Heart right ventricle (tissue), 16 donors: Measurements from ENCODE around the gene ELSPBP1. TPM values are rescaled to one million over a fixed set of nuclear protein-coding genes. Genes with fewer than 3 reads are reported as not detected.

ENCODE experiments used
- ATAC-seq, 8 donors: fragments of 200-7000 bp; cut with Tn5 transposase; one replicate each; pipeline ENCODE4 v1.9.1; 2020; ENCODE audit warnings: mild to moderate bottlenecking in 8 of 8, moderate library complexity in 8 of 8, moderate number of reproducible peaks in 1 of 8
- DNase-seq, 2 donors: peaks; one replicate each; pipeline ENCODE4 v3.0.0-alpha.2; 2020
- H3K27ac ChIP-seq, 10 donors: fragments of 200-600 bp; sonication (generic) in 2 of 10; one replicate each; pipeline versions ENCODE4 v1.5.0 to v1.8.0; 2020 to 2022; ENCODE audit warnings: mild to moderate bottlenecking in 3 of 10
- H3K27me3 ChIP-seq, 7 donors: fragments of 200-600 bp; one replicate each; pipeline ENCODE4 v1.8.0; 2021 to 2022; ENCODE audit warnings: mild to moderate bottlenecking in 2 of 7
- H3K36me3 ChIP-seq, 9 donors: fragments of 200-600 bp; sonication (generic) in 1 of 9; one replicate each; pipeline versions ENCODE4 v1.5.0 to v1.8.0; 2020 to 2022; ENCODE audit warnings: mild to moderate bottlenecking in 2 of 9
- H3K4me1 ChIP-seq, 9 donors: fragments of 200-600 bp; sonication (generic) in 1 of 9; one replicate each; pipeline versions ENCODE4 v1.5.0 to v1.8.0; 2020 to 2022; ENCODE audit warnings: mild to moderate bottlenecking in 4 of 9
- H3K4me3 ChIP-seq, 10 donors: fragments of 200-600 bp; sonication (generic) in 2 of 10; one replicate each; pipeline versions ENCODE4 v1.5.0 to v1.8.0; 2020 to 2022; ENCODE audit warnings: mild to moderate bottlenecking in 7 of 10, moderate library complexity in 2 of 10
- H3K9me3 ChIP-seq, 11 donors: fragments of 200-600 bp in 10 of 11; sonication (generic) in 2 of 11; one replicate each; pipeline versions ENCODE4 v1.5.0 to v1.8.0; 2013 to 2022; ENCODE audit warnings: mild to moderate bottlenecking in 2 of 11, control low read depth in 1 of 11, moderate library complexity in 1 of 11
- CTCF ChIP-seq, 9 donors: fragments of 200-600 bp; sonication (generic) in 2 of 9; IDR thresholded peaks; one replicate each; pipeline versions ENCODE4 v1.5.0 to v1.8.0; 2021 to 2022; ENCODE audit warnings: antibody characterized with exemption in 9 of 9, mild to moderate bottlenecking in 5 of 9, moderate library complexity in 1 of 9
- whole genome bisulfite sequencing, 2 donors: extraction: QIAGEN DNeasy Blood & Tissue Kit; methylation state at CpG; one replicate each; pipeline ENCODE4 v1.1.7; 2013; ENCODE audit warnings: inconsistent platforms in 1 of 2; 5-methylcytosine and 5-hydroxymethylcytosine counted together
- intact Hi-C, 10 donors: fragments of 100-400 bp; cut with DNase I; formaldehyde crosslinking; loops; one replicate each; pipeline versions ENCODE4 v1.11.1 to v1.14.2; 2022
- polyA plus RNA-seq, 2 donors: library from polyadenylated mRNA; stranded (reverse); fragments of 200-250 nt; gene quantifications; one replicate each; pipeline ENCODE4 v1.2.3, GENCODE V29; 2013
- total RNA-seq, 10 donors: library from RNA; stranded (reverse); fragmentation: NEBNext Ultra II Directional in 3 of 10; extraction: Animal tissue kit (Norgen Biotek cat#: 25700) in 3 of 10; gene quantifications; one replicate each; pipeline versions ENCODE4 v1.2.1 to v1.2.4, GENCODE V29; 2021 to 2023
- donor health status: Arrhythmogenic right ventricular cardiomyopathy.
- donor health status: ischemic (EF 13 %, LVEDD 7.1; RV severe dilation, severe dysfunction).
- donor health status: healthy with polysubstance abuse.
- donor health status: DM: no; HTN: yes; CAD: no.
- donor health status: DM: no; HTN: no; CAD: no.
- donor health status: ischemic (EF 25% LVEDD 6.9; RV normal size, moderate dysfunction).
- donor health status: ischemic (EF 25% LVEDD 5.7; RV mildly dilated, moderate dysfunction).
- donor health status: healthy.
- donor health status: DM: yes; HTN: yes; CAD: no.
- donor health status: Ischemic cardiomyopathy.
- donor health status: ischemic (EF 35%, LVEDD 5.7; RV mildly dilated, moderate dysfunction).
- donor health status: nonischemic (EF 11% LVEDD 7.7; RV severe dilation, severe dysfunction).
- donor health status: DM: yes; HTN: yes; CAD: no.
- donor health status: PGD.
- donor health status: ischemic (EF 29% LVEDD 5.4; RV normal size, mild dysfunction).
- donor health status: nonischemic (EF 23%, LVEDD 6.1; RV moderate dilation, normal function).

ELSPBP1 gene
- total and polyA plus RNA-seq, 12 donors = not detected

- Histone ChIP-seq H3K36me3 (peaks cover 0 to 88% (median 19%) of the 10 kb centered on the region in 9 donors), H3K27me3 (no peaks in the 10 kb centered on the region), H3K4me3 (no peak overlapping the region), H3K27ac (no peak overlapping the region), H3K4me1 (no peaks in the 10 kb centered on the region), H3K9me3 (no peaks in the 10 kb centered on the region)
- no peak for TF ChIP-seq CTCF (IDR thresholded peaks at IDR 0.05)
- DNase-seq (no peak), ATAC-seq (no peak)
- 89 to 91% methylated on average over 5 of the region's 5 CpGs for WGBS, 2 donors
- intact Hi-C loops = loop anchor here in 1 of 10 donors (10.0 kb wide), 1 partner anchor 598 kb away; no protein-coding TSS in a partner anchor
Measured at GRCh38 chr19:48053076-48053475, 58.6 kb downstream of the ELSPBP1 start.

- H3K4me3 ChIP-seq = no peak overlapping the region
- H3K36me3 ChIP-seq = peaks cover 0 to 88% (median 18%) of the 10 kb centered on the region in 9 donors
- DNase-seq = no peak
Measured at GRCh38 chr19:48053856-48054255, 59.4 kb downstream of the ELSPBP1 start.

GRCh38 chr19:48059331-48059730, 64.9 kb downstream of the ELSPBP1 start:
- WGBS, 2 donors = 92 to 94% methylated on average over 6 of the region's 6 CpGs
- no peak for ATAC-seq
- no peak for TF ChIP-seq CTCF (IDR thresholded peaks at IDR 0.05)
- no peaks in the 10 kb centered on the region for H3K27me3 ChIP-seq
- H3K4me1 ChIP-seq = no peaks in the 10 kb centered on the region
- H3K9me3 ChIP-seq = no peaks in the 10 kb centered on the region
- peaks cover 0 to 81% (median 7%) of the 10 kb centered on the region in 9 donors for H3K36me3 ChIP-seq
- no peak overlapping the region for H3K4me3 ChIP-seq
- no peak overlapping the region for H3K27ac ChIP-seq
- no peak for DNase-seq
- intact Hi-C loops = loop anchor here in 1 of 10 donors (10.0 kb wide), 1 partner anchor 605 kb away; no protein-coding TSS in a partner anchor

More at GRCh38 chr19:48053856-48054255, 59.4 kb downstream of the ELSPBP1 start:
- 85 to 92% methylated on average over 5 of the region's 5 CpGs for WGBS, 2 donors
- Histone ChIP-seq H3K9me3 (no peaks in the 10 kb centered on the region), H3K27me3 (no peaks in the 10 kb centered on the region), H3K4me1 (no peaks in the 10 kb centered on the region), H3K27ac (no peak overlapping the region)
- no peak for ATAC-seq
- intact Hi-C loops = loop anchor here in 1 of 10 donors (10.0 kb wide), 1 partner anchor 599 kb away; no protein-coding TSS in a partner anchor
- no peak for TF ChIP-seq CTCF (IDR thresholded peaks at IDR 0.05)

- H3K27me3 ChIP-seq = no peaks in the 10 kb centered on the region
- TF ChIP-seq CTCF (IDR thresholded peaks at IDR 0.05) = no peak
- no peaks in the 10 kb centered on the region for H3K4me1 ChIP-seq
- intact Hi-C loops = no loop called here
- no peak for ATAC-seq
- H3K4me3 ChIP-seq = no peak overlapping the region
- H3K27ac ChIP-seq = no peak overlapping the region
- 91 to 94% methylated on average over 5 of the region's 5 CpGs for WGBS, 2 donors
- DNase-seq = no peak
- H3K36me3 ChIP-seq = peaks cover 0 to 81% (median 7%) of the 10 kb centered on the region in 9 donors
- no peaks in the 10 kb centered on the region for H3K9me3 ChIP-seq
Measured at GRCh38 chr19:48060381-48060780, 65.9 kb downstream of the ELSPBP1 start.
